Progenitor cell of endocrine pancreas (in vitro differentiated cells): ENCODE measurements around the gene HIPK2. TPM values are rescaled to one million over a fixed set of nuclear protein-coding genes. Genes with fewer than 3 reads are reported as not detected.

Experiments used
- DNase-seq: peaks from one replicate; pipeline ENCODE4 v3.0.0; 2021; ENCODE audit warnings: low spot score; ENCODE audit not compliant: unreplicated experiment
- H3K27ac Mint-ChIP-seq: 2 replicates; pipeline ENCODE4 v1.8.0; 2021; ENCODE audit warnings: mild to moderate bottlenecking, moderate library complexity, mixed read lengths
- H3K27me3 Mint-ChIP-seq: 2 replicates; pipeline ENCODE4 v1.8.0; 2021; ENCODE audit warnings: mixed read lengths
- H3K36me3 Mint-ChIP-seq: 2 replicates; pipeline ENCODE4 v1.8.0; 2022; ENCODE audit warnings: mixed read lengths; ENCODE audit not compliant: insufficient read depth
- H3K4me1 Mint-ChIP-seq: 2 replicates; pipeline ENCODE4 v1.8.0; 2021; ENCODE audit warnings: low read depth, mixed read lengths
- H3K4me3 Mint-ChIP-seq: 2 replicates; pipeline ENCODE4 v1.8.0; 2021; ENCODE audit warnings: low read depth, mild to moderate bottlenecking, moderate library complexity, mixed read lengths
- H3K9me3 Mint-ChIP-seq: 2 replicates; pipeline ENCODE4 v1.8.0; 2021; ENCODE audit warnings: low read depth, mixed read lengths
- CTCF ChIP-seq: fragments of 200-600 bp; sonication (generic); IDR thresholded peaks from one replicate; pipeline ENCODE4 v1.5.0; 2021; ENCODE audit warnings: antibody characterized with exemption, mild to moderate bottlenecking; ENCODE audit not compliant: unreplicated experiment
- total RNA-seq: library from RNA; stranded (reverse); gene quantifications from 2 replicates; pipeline ENCODE4 v1.2.1, GENCODE V29; 2021

HIPK2 gene
- total RNA-seq, 1 donor from 2014 or later: 146 TPM

- peaks cover 20% of the 10 kb centered on the region for H3K36me3 Mint-ChIP-seq
- no peak for TF ChIP-seq CTCF
- H3K27me3 Mint-ChIP-seq: no peaks in the 10 kb centered on the region
- H3K4me1 Mint-ChIP-seq: peaks cover 40% of the 10 kb centered on the region
- no peak for DNase-seq
- no peaks in the 10 kb centered on the region for H3K9me3 Mint-ChIP-seq
- H3K4me3 Mint-ChIP-seq: no peak overlapping the region
- peak overlapping the region; percentile 53 for H3K27ac Mint-ChIP-seq
Measured at GRCh38 chr7:139726485-139726869, 51.3 kb downstream of the HIPK2 start.

DNA sequence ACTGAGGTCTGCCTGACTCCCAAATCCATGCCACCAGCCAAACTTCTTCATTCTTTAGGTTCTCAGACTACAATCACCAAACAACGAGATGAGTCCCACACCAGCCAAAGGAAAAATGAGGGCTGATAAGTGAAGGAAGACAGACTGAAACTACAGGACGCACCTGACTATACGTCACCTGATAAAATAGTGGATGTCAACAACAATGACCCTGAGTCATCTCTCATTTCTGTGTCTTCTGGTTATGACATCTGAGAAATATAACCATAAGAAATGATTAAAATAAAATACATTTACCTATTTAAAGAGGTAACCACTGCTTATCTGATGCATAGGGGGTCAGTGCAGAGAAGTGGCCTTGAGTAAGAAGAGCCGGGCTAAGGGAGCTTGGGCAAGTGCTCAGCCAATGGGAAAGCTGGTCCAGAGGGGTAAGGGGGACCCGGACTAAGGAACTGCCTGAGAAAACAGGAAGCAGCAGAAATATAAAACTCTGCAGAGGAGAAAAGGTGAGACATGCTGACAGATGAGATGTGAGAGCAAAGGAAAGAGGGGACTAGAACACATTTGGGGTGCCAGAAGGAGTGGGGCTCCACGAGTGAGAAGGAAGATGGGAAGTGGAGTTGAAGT lies 51.8 kb downstream of the HIPK2 start:
- Mint-ChIP-seq H3K4me3 (no peak overlapping the region), H3K36me3 (peaks cover 20% of the 10 kb centered on the region), H3K27ac (peak overlapping the region; percentile 53), H3K9me3 (no peaks in the 10 kb centered on the region), H3K27me3 (no peaks in the 10 kb centered on the region), H3K4me1 (peaks cover 40% of the 10 kb centered on the region)
- no peak for TF ChIP-seq CTCF
- DNase-seq: no peak

DNA sequence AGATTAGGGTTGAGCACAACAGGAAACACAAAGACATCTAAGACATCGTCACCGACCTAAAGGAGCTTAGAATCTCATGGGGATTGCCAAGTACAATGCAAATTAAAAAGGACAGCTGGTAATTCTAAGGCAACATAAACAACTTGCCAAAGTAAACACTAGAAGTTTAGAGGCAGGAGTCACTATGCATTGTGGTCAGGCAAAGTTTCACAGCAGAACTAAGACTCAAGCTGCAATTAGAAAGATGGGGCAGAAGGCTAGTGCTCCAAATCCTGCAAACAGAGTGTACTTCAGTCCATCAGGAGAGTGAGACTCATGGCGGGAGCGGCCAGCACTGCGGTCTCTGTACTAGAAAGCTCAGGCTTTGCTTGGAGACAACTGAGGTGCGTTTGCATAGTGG lies 52.7 kb downstream of the HIPK2 start:
- Mint-ChIP-seq H3K4me1 (peaks cover 40% of the 10 kb centered on the region), H3K9me3 (no peaks in the 10 kb centered on the region), H3K36me3 (peaks cover 20% of the 10 kb centered on the region), H3K4me3 (no peak overlapping the region), H3K27ac (peak overlapping the region; percentile 29), H3K27me3 (no peaks in the 10 kb centered on the region)
- no peak for DNase-seq
- TF ChIP-seq CTCF: no peak

DNA sequence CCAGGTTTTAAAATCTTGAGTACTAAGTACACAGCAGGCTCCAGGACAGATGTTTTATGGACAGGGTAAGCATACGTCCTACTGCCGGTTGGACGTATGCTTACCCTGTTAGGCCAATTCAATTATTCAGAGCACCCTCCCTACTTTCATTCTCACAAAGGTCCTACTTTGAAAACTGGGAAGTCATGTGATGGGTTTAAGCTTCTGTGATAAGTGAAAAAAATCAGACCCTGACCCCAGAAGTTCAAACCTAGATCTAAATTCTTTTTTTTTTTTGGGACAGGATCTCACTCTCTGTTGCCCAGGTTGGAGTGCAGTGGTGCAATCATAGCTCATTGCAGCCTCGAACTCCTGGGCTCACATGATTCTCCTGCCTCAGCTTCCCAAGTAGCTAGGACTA lies 55.2 kb downstream of the HIPK2 start:
- Mint-ChIP-seq H3K4me3 (no peak overlapping the region), H3K4me1 (peaks cover 36% of the 10 kb centered on the region), H3K36me3 (peaks cover 7% of the 10 kb centered on the region), H3K27ac (no peak overlapping the region), H3K9me3 (no peaks in the 10 kb centered on the region), H3K27me3 (no peaks in the 10 kb centered on the region)
- TF ChIP-seq CTCF: no peak
- no peak for DNase-seq

- no peak overlapping the region for H3K4me3 Mint-ChIP-seq
- no peak for DNase-seq
- no peak for TF ChIP-seq CTCF
- peak overlapping the region; percentile 56 for H3K27ac Mint-ChIP-seq
- H3K27me3 Mint-ChIP-seq: no peaks in the 10 kb centered on the region
- H3K4me1 Mint-ChIP-seq: peaks cover 28% of the 10 kb centered on the region
- H3K36me3 Mint-ChIP-seq: peaks cover 8% of the 10 kb centered on the region
- no peaks in the 10 kb centered on the region for H3K9me3 Mint-ChIP-seq
Measured at GRCh38 chr7:139721821-139722220, 56.0 kb downstream of the HIPK2 start.
